Measurements from ENCODE around the gene TTC28. TPM values are rescaled to one million over a fixed set of nuclear protein-coding genes. Genes with fewer than 3 reads are reported as not detected.

TTC28 gene
- total and polyA plus RNA-seq, 7 donors: 1.2 to 12.1 (median 3.5) TPM

DNA sequence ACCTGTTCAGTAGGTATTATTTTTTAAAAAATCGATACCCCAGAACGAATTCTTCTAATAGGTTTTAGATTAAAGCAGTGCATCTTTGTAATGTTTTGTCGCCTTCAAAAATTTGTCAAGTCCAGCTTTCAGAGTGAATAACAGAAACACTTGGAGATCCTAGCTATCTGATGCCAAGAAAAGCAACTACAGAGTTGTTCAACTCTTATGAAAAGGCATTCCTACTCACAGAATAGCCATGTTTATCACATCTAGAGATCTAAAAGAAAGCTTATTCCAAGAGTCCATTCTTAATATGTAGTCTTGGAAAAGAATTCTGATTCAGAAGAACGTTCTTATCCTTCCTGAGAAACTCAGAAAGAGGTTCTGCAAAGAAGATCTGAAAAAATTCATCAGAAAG lies 268.5 kb downstream of the TTC28 start:
- 66 to 83% (median 67%) methylated on average over 4 of the region's 4 CpGs for WGBS, 3 donors
- no peak overlapping the region for H3K27ac ChIP-seq
- ATAC-seq: no peak

DNA sequence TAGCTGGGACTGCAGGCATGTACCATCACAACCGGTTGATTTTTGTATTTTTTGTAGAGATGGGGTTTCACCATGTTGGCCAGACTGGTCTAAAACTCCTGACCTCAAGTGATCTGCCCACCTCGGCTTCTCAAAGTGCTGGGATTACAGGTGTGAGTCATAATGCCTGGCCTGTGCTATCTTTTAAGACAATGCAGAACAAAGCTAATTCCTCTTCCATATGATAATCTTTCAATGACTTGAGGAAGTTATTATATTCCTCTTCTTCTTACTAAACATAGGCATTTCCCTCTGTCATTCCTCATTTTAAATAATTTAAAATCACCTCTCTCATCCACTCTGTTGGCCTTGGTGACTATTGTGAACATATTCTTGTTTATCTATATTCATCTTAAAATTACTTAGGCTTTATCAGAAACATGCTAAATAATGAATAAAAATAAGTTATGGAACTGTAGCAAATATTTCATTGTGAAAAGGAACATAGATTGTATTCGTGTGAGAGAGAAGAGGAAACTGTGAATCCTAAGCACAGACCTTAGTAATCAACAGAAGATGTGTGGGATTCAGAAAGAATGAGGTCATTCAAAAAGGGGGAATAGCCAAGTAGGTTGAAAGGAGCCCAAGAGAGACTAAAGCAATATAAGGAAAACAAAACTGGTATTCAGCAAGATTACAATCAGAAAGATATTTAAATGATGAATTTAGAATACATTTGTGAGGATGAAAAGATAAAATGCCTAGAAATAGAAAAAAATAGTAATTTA lies 269.4 kb downstream of the TTC28 start:
- WGBS, 3 donors: 46 to 63% (median 50%) methylated on average over 3 of the region's 3 CpGs
- H3K27me3 ChIP-seq (ENCODE audit: insufficient read depth in 3 of 3, low read length in 2 of 3): no peaks in the 10 kb centered on the region
- H3K27ac ChIP-seq: no peak overlapping the region
- H3K36me3 ChIP-seq (ENCODE audit: insufficient read depth in 1 of 2, low read depth in 1 of 2): no peaks in the 10 kb centered on the region
- no peak for ATAC-seq
- intact Hi-C loops (cut with DNase I): no loop called here
- TF ChIP-seq, protein P1, sequence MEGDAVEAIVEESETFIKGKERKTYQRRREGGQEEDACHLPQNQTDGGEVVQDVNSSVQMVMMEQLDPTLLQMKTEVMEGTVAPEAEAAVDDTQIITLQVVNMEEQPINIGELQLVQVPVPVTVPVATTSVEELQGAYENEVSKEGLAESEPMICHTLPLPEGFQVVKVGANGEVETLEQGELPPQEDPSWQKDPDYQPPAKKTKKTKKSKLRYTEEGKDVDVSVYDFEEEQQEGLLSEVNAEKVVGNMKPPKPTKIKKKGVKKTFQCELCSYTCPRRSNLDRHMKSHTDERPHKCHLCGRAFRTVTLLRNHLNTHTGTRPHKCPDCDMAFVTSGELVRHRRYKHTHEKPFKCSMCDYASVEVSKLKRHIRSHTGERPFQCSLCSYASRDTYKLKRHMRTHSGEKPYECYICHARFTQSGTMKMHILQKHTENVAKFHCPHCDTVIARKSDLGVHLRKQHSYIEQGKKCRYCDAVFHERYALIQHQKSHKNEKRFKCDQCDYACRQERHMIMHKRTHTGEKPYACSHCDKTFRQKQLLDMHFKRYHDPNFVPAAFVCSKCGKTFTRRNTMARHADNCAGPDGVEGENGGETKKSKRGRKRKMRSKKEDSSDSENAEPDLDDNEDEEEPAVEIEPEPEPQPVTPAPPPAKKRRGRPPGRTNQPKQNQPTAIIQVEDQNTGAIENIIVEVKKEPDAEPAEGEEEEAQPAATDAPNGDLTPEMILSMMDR (IDR thresholded peaks at IDR 0.05): no peak
- no peaks in the 10 kb centered on the region for H3K9me3 ChIP-seq
- H3K4me1 ChIP-seq: peaks cover 39% of the 10 kb centered on the region
- no peak overlapping the region for H3K4me3 ChIP-seq
- DNase-seq: no peak

More for the DNA sequence above, 268.5 kb downstream of the TTC28 start:
- Histone ChIP-seq H3K4me1 (peaks cover 39% of the 10 kb centered on the region), H3K36me3 (ENCODE audit: insufficient read depth in 1 of 2, low read depth in 1 of 2) (no peaks in the 10 kb centered on the region), H3K9me3 (no peaks in the 10 kb centered on the region), H3K27me3 (ENCODE audit: insufficient read depth in 3 of 3, low read length in 2 of 3) (no peaks in the 10 kb centered on the region), H3K4me3 (no peak overlapping the region)
- DNase-seq: no peak
- intact Hi-C loops (cut with DNase I): no loop called here
- TF ChIP-seq, protein P1 (IDR thresholded peaks at IDR 0.05): no peak

DNA sequence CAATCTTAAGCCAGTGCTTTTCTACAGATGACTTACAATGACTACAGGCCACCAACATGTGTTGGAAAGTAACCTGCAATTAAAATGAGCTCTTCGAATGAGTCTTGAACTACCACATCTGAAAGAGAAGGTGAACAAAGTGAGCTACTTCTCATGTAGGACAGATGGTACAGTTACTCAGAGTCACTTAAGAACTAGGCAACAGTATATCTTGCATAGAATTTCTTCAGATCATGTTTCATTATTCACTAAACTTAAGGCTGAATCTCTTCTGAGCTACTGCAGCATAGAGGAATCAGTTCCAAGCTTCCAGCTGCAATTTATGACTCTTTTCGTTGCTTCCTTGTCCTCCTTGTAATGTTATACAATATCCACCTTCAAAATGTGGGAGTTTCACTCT lies 270.9 kb downstream of the TTC28 start:
- DNase-seq: no peak
- Histone ChIP-seq H3K4me3 (no peak overlapping the region), H3K4me1 (peaks cover 27% of the 10 kb centered on the region), H3K9me3 (no peaks in the 10 kb centered on the region), H3K27me3 (ENCODE audit: insufficient read depth in 3 of 3, low read length in 2 of 3) (no peaks in the 10 kb centered on the region), H3K27ac (no peak overlapping the region), H3K36me3 (ENCODE audit: insufficient read depth in 1 of 2, low read depth in 1 of 2) (no peaks in the 10 kb centered on the region)
- ATAC-seq: peak in 1 of 4 donors; percentile 29
- TF ChIP-seq, protein P1 (IDR thresholded peaks at IDR 0.05): no peak
- 26 to 47% (median 42%) methylated on average over 2 of the region's 2 CpGs for WGBS, 3 donors
- intact Hi-C loops (cut with DNase I): no loop called here

DNA sequence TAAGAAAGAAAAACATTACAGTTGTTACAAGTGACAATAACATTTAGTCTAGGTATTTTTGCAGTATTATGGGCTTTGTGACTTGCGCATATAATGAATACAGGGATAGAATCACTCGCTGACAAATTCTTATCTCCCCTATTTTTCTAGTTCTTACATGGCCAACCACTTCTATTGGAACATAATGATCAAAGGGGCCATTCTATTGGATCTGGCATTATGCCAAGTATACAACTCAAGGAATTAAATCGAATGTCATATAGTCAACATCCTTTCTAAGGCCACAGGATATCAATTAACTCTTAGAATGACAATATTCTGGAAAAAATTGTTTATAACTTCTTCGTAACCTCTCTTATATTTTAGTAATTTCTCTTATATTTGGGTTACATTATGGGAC lies 272.0 kb downstream of the TTC28 start:
- WGBS, 3 donors: 86 to 89% (median 88%) methylated on average over 4 of the region's 4 CpGs
- intact Hi-C loops (cut with DNase I): no loop called here
- no peak overlapping the region for H3K4me3 ChIP-seq

More for the DNA sequence above, 272.0 kb downstream of the TTC28 start:
- ATAC-seq: no peak
- Histone ChIP-seq H3K4me1 (peaks cover 27% of the 10 kb centered on the region), H3K36me3 (ENCODE audit: insufficient read depth in 1 of 2, low read depth in 1 of 2) (no peaks in the 10 kb centered on the region), H3K27ac (no peak overlapping the region), H3K27me3 (ENCODE audit: insufficient read depth in 3 of 3, low read length in 2 of 3) (no peaks in the 10 kb centered on the region), H3K9me3 (no peaks in the 10 kb centered on the region)
- TF ChIP-seq, protein P1 (IDR thresholded peaks at IDR 0.05): no peak
- DNase-seq: no peak

Measured in psoas muscle (tissue), 8 donors.